K562 (cell line): ENCODE data around the gene HDAC3. TPM values are rescaled to one million over a fixed set of nuclear protein-coding genes. Genes with fewer than 3 reads are reported as not detected.

Experiments
- ASH1L ChIP-seq: fragments of 450-650 bp; IDR thresholded peaks from 2 replicates; pipeline ENCODE4 v1.6.1; 2018; ENCODE audit warnings: borderline replicate concordance, mild to moderate bottlenecking, low read depth; ENCODE audit not compliant: partially characterized antibody
- ETV1 ChIP-seq: fragments of 450-650 bp; conservative IDR thresholded peaks from 2 replicates; pipeline ENCODE4 v1.6.1; 2016; ENCODE audit warnings: missing genetic modification characterization, control low read depth, low read depth, missing compliant biosample characterization
- ETV6 ChIP-seq, 3 experiments: fragments of 150-350 bp in 1 of 3; sonication (generic) in 1 of 3; formaldehyde crosslinking in 1 of 3; IDR thresholded peaks; 2 replicates each; pipeline versions ENCODE4 v1.6.1 to v1.8.0; 2014 to 2022; ENCODE audit warnings: borderline replicate concordance in 2 of 3, low read depth in 2 of 3, antibody characterized with exemption in 1 of 3, low read length in 1 of 3, mild to moderate bottlenecking in 1 of 3, missing genetic modification reagents in 1 of 3
- GABPB1 ChIP-seq: sonication (generic); formaldehyde crosslinking; IDR thresholded peaks from 2 replicates; pipeline ENCODE4 v1.8.0; 2022; ENCODE audit warnings: mild to moderate bottlenecking, missing genetic modification reagents
- MED1 ChIP-seq: sonication (generic); formaldehyde crosslinking; IDR thresholded peaks from 2 replicates; pipeline ENCODE4 v1.8.1; 2023; ENCODE audit warnings: missing genetic modification reagents, borderline replicate concordance
- MTA3 ChIP-seq: fragments of 450-650 bp; formaldehyde crosslinking; IDR thresholded peaks from 2 replicates; pipeline ENCODE4 v1.6.1; 2017; ENCODE audit warnings: mild to moderate bottlenecking, borderline replicate concordance
- NEUROD1 ChIP-seq: fragments of 150-350 bp; IDR thresholded peaks from 2 replicates; pipeline ENCODE4 v1.6.1; 2014; ENCODE audit warnings: borderline replicate concordance, low read length, low read depth; ENCODE audit not compliant: partially characterized antibody
- NFRKB ChIP-seq: fragments of 450-650 bp; IDR thresholded peaks from 2 replicates; pipeline ENCODE4 v1.6.1; 2016; ENCODE audit warnings: low read depth
- SIN3A ChIP-seq, 2 experiments: fragments of 150-350 bp in 1 of 2; IDR thresholded peaks; 2 replicates each; pipeline ENCODE4 v1.6.1; 2011 to 2016; ENCODE audit warnings: borderline replicate concordance in 2 of 2, low read depth in 2 of 2, low read length in 2 of 2, mild to moderate bottlenecking in 2 of 2, moderate library complexity in 2 of 2; ENCODE audit not compliant: control insufficient read depth in 1 of 2
- SMARCA5 ChIP-seq: fragments of 450-650 bp; IDR thresholded peaks from 2 replicates; pipeline ENCODE4 v1.6.1; 2016
- XRCC5 ChIP-seq: fragments of 200-400 bp; formaldehyde crosslinking; IDR thresholded peaks from 2 replicates; pipeline ENCODE4 v1.6.1; 2017; ENCODE audit warnings: low read depth, mild to moderate bottlenecking, low read length
- ZFX ChIP-seq: sonication (generic); formaldehyde crosslinking; IDR thresholded peaks from 2 replicates; pipeline ENCODE4 v1.8.0; 2022; ENCODE audit warnings: mild to moderate bottlenecking, missing genetic modification reagents, moderate library complexity
- ZNF12 ChIP-seq: sonication (generic); formaldehyde crosslinking; IDR thresholded peaks from 2 replicates; pipeline ENCODE4 v1.4.0; 2020; ENCODE audit warnings: mild to moderate bottlenecking, missing genetic modification reagents
- ZNF551 ChIP-seq: fragments of 250-450 bp; sonication (Bioruptor Pico); IDR thresholded peaks from 2 replicates; pipeline ENCODE4 v1.5.0; 2021; ENCODE audit warnings: mild to moderate bottlenecking, moderate library complexity
- ZNF668 ChIP-seq: fragments of 250-450 bp; sonication (Bioruptor Pico); IDR thresholded peaks from 2 replicates; pipeline ENCODE4 v1.8.0; 2022; ENCODE audit warnings: mild to moderate bottlenecking, inconsistent platforms
- polyA plus RNA-seq, 8 experiments: library from polyadenylated mRNA; depleted of rRNA in 4 of 8; stranded (reverse) in 5 of 8; unstranded in 3 of 8; fragments of >200 nt; fragmentation: Nextera tagmentation in 2 of 8; fragmentation: Illumina TruSeq in 1 of 8; extraction: Ambion mirVana in 2 of 8; extraction: Trizol in 1 of 8; gene quantifications; 2 replicates each; pipeline versions ENCODE4 v1.2.1 to v1.2.3, GENCODE V29; 2011 to 2014; ENCODE audit warnings: inconsistent platforms in 1 of 8, missing spikeins in 1 of 8
- total RNA-seq, 7 experiments: library from RNA; depleted of rRNA in 6 of 7; stranded (reverse); fragments of >200 nt in 6 of 7; fragmentation: Illumina TruSeq in 2 of 7; extraction: Trizol in 2 of 7; gene quantifications; 2 replicates each; pipeline versions ENCODE4 v1.2.1 to v1.2.3, GENCODE V29; 2011 to 2021; ENCODE audit warnings: low replicate concordance in 1 of 7
- TF ChIP-seq, protein P1 (sequence below): fragments of 250-450 bp; sonication (Bioruptor Pico); IDR thresholded peaks from 2 replicates; pipeline ENCODE4 v1.5.0; 2021; ENCODE audit warnings: mild to moderate bottlenecking, moderate library complexity
- TF ChIP-seq, protein P2 (sequence below): fragments of 150-350 bp; IDR thresholded peaks from 2 replicates; pipeline ENCODE4 v1.6.1; 2014; ENCODE audit warnings: low read depth, mild to moderate bottlenecking, low read length, borderline replicate concordance
- TF ChIP-seq, protein P3 (sequence below): fragments of 450-650 bp; IDR thresholded peaks from 2 replicates; pipeline ENCODE4 v1.6.1; 2016; ENCODE audit warnings: borderline replicate concordance

HDAC3 gene
- total and polyA plus RNA-seq, 9 of the 15 experiments (the other 6 are each of a cell fraction or from before 2014, with no cell fraction given), result 89.7 to 191 (median 119) TPM

DNA sequence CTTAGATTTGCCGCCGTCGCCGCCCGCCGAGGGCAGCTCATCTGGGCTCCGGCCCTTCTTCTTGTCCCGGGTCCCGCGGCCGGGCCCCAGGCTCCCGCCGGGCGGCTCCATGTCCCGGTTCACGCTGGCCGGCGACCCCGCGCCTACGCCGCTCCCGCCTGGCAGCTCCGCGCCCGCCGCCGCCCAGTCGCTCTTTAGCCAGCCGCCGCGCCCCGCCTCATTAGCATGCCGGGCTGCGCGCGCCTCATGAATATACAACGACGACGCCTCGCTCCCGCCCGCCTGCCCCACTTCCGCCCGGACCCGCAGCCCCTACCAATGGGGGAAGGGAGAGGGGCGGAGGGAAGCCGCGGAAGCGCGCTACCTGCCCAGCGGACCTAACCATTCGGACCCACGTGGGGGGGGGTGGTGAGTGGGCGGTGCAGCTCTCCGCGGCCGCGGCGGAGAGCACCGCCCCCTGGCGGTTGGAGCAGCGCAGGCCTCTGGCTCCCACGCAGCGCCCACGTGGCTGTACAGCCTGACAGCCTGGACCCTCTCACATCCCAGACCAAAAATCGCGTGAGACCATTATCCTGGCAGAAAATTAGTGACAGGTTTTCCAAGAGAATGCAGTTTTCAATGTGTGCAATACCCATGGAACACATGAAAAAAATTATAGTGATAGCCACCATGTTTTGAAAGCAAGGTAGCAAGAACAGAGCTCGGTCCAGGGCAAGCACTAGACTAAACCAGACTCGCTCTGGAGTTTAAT lies 17.7 kb downstream of the HDAC3 start, which contains the start of gene DIAPH1 (continued):
- TF ChIP-seq ETV6 (IDR thresholded peaks at IDR 0.05; ENCODE audit: borderline replicate concordance in 1 of 2, low read depth in 2 of 2, low read length in 1 of 2) (no peak; a peak in 1 of 4 replicates), ETV6 (CRISPR knock-in tag; IDR thresholded peaks at IDR 0.05; ENCODE audit: borderline replicate concordance) (no peak), ZFX (CRISPR knock-in tag) (0 out of 2 replicates have a peak, but pooled peaks have one; percentile 33), GABPB1 (CRISPR knock-in tag) (peak; percentile 90), SMARCA5 (no peak), ETV1 (tag) (peak; percentile 94), MED1 (CRISPR knock-in tag) (no peak), ASH1L (peak; percentile 21), XRCC5 (peak; percentile 78; the same call in 1 of the 2 replicates), MTA3 (peak; percentile 73; the same call in 1 of the 2 replicates), NFRKB (no peak), SIN3A (IDR thresholded peaks at IDR 0.05; ENCODE audit: borderline replicate concordance in 2 of 2, control insufficient read depth in 1 of 2, low read depth in 2 of 2, low read length in 2 of 2) (peak; percentile 73 to 89; a peak in 2 of 4 replicates), ZNF551 (CRISPR knock-in tag) (no peak), ZNF12 (CRISPR knock-in tag) (no peak), ZNF668 (CRISPR knock-in tag) (no peak), NEUROD1 (peak; percentile 87)
- TF ChIP-seq, protein P1, sequence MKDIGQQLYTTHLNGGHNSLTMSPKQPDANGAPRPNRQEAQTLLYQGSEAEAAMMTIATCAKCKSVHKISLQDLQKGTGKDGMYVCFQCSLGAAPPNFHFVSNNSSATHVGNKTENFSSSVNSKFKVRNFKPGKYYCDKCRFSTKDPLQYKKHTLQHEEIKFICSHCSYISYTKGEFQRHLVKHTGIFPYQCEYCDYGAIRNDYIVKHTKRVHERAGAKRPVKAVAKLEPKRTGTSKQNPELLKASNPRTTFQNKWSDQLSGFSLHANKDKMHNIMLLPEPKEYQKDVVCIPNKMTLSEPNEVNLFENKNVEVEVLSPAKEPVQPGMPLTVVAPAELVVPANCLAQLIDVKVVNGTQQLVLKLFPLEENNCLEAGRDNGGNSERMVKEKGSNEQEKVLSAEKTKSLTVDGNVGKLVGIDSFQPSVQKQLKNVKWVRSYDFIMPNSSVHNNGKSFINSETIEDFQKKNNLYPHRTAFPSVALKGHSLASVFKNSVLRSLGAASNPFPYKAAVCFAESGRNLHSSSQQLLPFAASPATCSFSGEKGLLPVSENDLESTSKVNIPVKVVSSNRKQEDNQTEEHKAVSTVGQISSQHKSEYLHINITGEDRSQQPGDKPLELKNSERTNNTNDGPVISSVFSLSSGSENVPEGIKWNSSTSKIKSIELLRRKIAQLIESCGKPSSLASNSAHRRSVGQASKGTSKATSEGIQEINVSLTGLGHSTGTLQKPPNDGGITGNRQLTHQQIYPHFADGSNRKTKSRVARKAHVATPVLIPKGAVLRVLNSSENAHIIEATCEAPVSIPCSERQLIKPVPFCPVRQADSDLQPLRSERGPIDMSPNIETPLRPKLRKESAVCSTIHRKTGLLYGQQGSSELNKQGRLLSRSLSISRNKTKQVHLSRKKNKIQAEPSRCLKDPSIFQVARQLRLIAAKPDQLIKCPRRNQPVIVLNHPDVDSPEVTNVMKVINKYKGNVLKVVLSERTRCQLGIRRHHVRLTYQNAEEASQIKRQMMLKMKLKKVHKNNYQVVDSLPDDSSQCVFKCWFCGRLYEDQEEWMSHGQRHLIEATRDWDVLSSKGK (CRISPR knock-in tag), result no peak
- TF ChIP-seq, protein P2, sequence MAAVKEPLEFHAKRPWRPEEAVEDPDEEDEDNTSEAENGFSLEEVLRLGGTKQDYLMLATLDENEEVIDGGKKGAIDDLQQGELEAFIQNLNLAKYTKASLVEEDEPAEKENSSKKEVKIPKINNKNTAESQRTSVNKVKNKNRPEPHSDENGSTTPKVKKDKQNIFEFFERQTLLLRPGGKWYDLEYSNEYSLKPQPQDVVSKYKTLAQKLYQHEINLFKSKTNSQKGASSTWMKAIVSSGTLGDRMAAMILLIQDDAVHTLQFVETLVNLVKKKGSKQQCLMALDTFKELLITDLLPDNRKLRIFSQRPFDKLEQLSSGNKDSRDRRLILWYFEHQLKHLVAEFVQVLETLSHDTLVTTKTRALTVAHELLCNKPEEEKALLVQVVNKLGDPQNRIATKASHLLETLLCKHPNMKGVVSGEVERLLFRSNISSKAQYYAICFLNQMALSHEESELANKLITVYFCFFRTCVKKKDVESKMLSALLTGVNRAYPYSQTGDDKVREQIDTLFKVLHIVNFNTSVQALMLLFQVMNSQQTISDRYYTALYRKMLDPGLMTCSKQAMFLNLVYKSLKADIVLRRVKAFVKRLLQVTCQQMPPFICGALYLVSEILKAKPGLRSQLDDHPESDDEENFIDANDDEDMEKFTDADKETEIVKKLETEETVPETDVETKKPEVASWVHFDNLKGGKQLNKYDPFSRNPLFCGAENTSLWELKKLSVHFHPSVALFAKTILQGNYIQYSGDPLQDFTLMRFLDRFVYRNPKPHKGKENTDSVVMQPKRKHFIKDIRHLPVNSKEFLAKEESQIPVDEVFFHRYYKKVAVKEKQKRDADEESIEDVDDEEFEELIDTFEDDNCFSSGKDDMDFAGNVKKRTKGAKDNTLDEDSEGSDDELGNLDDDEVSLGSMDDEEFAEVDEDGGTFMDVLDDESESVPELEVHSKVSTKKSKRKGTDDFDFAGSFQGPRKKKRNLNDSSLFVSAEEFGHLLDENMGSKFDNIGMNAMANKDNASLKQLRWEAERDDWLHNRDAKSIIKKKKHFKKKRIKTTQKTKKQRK, result no peak
- TF ChIP-seq, protein P3, sequence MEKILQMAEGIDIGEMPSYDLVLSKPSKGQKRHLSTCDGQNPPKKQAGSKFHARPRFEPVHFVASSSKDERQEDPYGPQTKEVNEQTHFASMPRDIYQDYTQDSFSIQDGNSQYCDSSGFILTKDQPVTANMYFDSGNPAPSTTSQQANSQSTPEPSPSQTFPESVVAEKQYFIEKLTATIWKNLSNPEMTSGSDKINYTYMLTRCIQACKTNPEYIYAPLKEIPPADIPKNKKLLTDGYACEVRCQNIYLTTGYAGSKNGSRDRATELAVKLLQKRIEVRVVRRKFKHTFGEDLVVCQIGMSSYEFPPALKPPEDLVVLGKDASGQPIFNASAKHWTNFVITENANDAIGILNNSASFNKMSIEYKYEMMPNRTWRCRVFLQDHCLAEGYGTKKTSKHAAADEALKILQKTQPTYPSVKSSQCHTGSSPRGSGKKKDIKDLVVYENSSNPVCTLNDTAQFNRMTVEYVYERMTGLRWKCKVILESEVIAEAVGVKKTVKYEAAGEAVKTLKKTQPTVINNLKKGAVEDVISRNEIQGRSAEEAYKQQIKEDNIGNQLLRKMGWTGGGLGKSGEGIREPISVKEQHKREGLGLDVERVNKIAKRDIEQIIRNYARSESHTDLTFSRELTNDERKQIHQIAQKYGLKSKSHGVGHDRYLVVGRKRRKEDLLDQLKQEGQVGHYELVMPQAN, result peak; percentile 85
